GM21786 (cell line): Measurements from ENCODE around the gene NACC2.
"Not testable (repeated sequence)": the region's sequence is repeated elsewhere in the genome, so short reads cannot be mapped to it uniquely, and the experiment has no call there.

Experiments
- ATAC-seq: cut with Tn5 transposase; IDR thresholded peaks from one replicate; pipeline ENCODE4 v1.9.1; 2021; ENCODE audit not compliant: unreplicated experiment

NACC2 gene

DNA sequence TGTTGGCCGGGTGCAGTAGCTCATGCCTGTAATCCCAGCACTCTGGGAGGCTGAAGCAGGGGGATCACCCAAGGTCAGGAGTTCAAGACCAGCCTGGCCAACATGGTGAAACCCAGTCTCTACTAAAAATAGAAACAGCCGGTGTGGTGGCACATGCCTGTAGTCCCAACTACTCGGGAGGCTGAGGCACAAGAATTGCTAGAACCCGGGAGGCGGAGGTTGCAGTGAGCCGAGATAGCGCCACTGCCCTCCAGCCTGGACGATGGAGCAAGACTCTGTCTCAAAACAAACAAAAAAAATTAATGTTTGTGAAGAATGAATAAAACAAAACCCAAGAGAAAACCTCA is 68.2 kb downstream of the NACC2 start:
- not testable (repeated sequence) for ATAC-seq

DNA sequence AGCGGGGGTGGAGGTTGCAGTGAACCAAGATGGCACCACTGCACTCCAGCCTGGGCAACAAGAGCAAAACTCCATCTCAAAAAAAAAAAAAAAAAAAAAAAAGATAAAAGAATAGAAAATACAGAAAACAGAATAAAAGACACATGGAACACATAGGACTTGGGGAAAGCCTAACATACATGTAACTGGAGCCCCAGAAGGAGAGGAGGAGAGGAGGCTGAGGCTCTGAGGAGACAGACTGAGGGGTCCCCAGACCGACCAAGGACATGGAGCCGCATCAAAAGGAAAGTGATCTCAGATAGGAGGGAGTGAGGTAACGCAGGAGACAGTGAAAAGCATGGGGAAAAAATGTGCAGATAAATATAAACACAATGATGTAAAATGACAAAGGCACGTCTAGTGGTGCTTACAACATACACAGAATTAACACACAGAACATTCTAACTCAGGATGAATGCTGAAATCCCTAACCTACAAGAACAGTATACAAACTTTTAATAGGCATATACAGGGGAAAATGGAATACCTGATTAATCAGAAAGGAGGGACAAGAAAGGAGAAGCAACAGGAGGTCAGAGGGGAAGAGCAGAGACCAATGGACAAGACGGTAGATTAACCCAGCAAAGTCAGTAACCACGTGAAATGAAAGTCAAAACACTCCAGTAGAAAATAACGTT is 68.7 kb downstream of the NACC2 start:
- ATAC-seq = no peak

DNA sequence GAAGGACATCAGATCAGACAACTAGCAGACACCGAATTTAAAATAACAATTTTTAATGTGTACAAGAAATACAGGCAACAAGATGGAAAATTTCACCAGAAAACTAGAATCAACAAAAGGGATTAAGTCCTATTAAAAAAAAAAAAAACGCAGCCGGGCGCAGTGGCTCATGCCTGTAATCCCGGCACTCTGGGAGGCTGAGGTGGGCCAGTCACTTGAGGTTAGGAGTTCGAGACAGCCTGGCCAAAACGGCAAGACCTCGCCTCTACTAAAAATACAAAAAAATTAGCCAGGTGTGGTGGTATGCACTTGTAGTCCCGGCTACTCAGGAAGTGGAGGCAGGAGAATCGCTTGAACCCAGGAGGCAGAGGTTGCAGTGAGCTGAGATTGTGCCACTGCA is 69.6 kb downstream of the NACC2 start:
- ATAC-seq = no peak

DNA sequence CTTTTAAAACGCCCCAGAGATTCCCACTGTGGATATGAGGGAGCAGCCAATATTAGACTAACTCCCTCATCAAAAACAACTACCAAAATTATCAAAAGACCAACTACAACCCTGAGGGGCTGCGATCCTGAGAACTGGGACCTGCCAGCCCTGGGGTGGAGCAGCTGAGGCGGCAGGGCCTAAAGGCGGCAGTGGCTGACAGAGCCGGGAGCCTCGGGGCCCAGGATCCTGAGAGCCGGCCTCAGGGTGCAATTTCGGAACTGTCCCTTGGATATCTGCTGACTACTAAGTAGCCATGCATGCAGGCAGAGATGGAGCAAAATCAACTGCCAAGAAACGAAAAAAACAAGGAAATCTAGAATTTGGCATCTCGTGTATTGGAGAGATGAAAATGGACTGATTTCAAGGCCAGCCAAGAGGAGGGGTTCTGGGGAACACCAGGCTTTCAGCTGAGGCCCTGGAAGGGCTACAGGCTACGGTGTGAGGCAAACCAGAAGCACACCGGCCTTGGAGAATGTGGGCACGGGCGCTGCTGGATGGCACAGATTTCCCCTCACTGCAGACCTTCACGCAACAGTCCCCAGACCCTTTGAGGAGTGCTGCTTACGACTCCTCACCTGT is 70.3 kb downstream of the NACC2 start:
- no peak for ATAC-seq

DNA sequence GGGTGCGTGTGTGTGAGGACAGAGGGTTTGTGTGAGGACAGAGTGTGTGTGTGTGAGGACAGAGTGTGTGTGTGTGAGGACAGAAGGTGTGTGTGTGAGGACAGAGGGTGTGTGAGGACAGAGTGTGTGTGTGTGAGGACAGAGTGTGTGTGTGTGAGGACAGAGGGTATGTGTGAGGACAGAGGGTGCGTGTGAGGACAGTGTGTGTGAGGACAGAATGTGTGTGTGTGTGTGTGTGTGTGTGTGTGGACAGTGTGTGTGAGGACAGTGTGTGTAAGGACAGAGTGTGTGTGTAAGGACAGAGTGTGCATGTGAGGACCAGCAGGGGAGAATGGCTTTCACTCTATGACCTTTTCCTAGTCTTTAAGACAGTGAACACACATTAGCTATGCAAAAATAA is 70.8 kb downstream of the NACC2 start:
- ATAC-seq = no peak

DNA sequence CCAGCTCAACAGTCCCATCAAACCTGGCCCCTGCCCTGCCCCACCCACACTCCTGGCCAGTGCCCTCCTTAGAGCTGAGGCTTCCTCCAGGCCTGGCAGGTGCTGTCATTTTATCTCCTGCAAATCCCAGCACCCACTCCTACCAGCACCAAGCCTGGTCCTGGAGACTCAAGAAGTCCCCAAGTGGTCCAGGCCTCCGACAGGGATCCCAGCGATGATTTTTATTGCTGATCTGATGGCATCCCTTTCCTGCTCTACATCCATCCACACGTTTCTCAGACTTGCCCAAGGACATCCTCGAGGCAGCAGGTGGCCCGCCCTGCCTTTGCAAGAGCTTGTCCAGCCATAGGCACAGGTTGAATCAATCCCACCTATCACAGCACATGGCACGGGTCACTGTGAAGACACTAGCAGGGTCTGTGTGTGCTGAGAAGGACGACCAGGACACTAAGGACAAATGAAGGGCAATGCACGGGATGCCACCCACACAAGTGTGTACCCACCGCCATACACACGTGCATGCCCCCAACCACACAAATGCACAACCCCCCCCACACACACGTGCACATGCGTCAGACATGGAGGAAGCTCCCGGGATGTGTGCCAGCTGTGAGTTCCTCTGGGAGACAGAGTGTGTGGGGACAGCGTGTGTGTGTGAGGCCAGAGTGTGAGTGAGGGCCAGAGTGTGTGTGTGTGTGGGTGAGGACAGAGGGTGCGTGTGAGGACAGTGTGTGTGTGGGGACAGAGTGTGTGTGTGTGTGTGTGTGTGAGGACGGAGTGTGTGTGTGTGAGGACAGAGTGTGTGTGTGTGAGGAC is 71.5 kb downstream of the NACC2 start:
- no peak for ATAC-seq

DNA sequence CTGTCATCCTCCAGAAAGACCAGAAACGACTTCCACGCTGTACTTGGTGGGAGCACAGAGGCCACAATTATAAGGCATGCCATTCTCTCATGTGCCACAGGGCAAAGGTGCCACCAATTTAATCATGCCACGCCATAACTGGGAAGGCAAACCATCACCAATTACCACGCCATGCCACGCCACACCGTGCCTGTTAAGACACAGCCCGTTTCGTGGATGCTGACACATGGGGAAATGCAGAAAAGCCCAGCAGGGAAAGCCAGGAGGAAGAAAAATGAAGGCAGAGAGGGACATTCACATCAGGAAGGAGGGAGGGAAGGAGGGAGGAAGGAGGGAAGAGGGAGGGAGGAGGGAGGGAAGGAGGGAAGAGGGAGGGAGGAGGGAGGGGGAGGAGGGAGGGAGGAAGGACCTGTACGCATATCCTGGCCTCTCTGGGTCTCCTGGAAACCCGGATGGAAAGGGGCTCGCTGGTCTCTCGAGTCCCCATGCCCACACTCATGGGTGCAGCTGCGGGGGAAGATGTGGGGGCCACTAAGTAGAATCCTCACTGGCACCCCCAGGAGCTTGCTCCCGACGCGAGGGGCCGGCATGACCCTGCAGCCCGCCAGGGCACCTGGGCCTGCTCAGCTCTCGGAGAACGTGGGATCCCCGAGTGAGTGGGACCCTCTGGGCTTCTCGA is 72.2 kb downstream of the NACC2 start:
- no peak for ATAC-seq

DNA sequence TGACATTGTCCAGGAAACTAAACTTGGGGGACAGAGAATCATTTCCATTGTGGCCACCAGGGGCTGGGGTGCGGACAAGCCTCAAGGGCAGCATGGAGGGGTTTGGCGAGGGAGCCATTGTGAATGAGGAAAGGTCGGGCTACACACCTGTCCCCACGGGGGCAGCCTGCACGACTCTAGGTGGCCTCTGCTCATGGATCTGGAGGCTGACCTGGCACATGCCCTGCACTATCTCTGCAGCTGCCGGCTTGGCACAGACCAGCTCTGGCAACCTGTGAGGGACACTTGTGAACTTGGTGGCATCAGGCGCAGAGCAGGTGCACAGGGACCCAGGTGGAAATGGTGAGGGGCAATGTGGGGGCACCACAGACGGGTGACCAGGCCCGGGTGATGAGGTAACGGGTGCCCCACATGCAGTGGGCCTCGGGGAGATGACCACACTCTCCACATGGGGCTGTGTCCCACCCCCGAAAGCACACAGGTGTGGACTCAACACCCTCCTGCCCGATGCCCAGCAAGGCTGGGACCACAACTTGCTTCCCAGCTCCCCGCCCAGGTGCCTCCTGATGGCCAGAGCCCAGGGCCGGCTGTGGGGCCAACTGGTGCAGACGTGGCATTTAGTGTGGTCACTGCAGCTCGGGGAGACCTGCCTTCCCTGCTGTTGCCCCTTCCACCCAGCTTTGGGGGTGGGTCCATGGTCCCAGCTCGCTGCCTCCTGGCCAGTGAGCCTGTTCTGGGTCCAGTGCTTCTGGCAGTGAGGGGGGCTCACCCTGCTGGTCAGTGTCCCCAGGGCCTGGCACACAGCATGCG is 73.0 kb downstream of the NACC2 start:
- no peak for ATAC-seq

DNA sequence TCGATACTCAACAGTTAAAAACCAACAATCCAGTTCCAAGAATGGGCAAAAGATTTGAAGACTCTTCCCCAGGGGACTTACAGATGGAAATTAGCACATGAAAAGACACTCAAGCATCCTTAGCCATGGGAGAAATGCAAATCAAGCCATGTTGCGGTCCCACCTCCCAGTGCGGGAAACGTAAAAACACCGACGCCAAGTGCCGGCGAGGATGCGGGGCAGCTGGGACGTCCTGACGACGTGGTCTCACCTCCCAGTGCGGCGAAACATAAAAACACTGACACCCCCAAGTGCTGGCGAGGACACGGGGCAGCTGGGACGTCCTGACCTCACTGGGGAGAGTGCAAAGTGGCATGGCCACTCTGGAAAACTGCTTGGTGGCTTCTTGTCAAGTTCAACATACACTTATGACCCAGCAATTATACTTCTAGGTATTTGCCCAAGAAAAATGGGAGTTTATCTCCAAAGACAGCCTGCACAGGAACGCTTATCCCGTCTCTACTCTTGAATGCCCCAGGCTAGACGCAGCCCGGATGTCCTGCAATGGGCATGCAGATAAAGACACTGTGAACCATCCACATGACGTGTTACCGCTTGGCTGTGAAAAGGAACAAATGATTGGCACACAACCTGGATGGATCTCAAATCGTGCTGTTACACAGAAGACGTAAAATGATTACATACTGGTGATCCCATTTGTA is 73.8 kb downstream of the NACC2 start:
- ATAC-seq = no peak

DNA sequence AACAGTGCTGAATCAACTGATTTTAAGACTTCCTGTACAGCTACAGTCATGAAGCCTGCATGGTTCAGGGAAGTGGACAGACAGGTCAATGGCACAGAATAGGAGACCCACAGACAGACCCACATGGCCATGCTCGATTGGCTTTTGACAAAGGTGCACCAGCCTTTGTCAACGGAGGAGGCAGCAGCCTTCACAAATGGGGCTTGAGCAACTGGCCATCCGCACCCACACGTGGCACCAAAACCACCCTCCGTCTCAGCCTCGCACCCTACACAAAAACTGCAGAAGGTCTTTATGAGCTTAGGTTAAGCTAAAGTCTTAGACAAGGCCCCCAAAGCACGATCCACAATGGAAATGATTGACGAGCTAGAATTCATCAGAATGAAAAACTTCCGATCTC is 74.4 kb downstream of the NACC2 start:
- no peak for ATAC-seq

DNA sequence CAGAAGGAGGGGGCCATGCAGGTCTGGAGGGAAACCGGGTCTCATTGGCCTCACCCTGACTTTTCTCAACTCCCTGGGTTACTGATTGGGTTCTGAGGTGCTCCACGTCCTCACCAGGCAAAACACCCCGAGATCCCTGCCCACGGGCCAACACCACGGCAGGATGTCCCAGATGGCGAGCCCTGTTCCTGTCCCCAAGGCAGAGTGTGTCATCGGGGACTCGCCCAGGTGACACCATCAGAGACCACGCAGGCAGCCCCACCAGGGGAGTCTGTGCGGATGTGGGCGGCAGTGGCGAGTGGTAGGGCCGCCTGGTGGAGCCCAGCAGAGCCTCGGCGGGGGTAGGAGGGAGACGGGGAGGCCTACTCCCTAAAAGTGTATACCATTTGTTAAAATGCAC is 74.9 kb downstream of the NACC2 start:
- ATAC-seq = no peak

DNA sequence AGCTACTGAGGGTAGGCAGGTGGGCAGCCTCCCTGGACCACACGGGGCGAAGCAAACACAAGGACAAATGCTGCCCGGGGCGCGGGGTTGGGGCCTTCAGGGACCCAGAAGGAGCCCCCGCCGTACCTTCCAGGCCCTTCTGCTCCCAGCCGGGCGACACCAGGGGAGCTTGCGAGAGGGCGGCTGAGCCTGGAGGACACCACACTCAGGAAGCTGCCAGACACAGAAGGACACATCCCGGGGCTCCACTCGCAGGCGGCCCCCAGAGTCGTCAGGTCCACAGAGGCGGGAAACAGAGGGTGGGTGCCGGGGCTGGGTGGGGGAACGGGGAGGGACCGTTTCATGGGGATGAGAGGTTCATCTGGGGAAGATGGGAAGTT is 75.4 kb downstream of the NACC2 start:
- ATAC-seq = no peak

DNA sequence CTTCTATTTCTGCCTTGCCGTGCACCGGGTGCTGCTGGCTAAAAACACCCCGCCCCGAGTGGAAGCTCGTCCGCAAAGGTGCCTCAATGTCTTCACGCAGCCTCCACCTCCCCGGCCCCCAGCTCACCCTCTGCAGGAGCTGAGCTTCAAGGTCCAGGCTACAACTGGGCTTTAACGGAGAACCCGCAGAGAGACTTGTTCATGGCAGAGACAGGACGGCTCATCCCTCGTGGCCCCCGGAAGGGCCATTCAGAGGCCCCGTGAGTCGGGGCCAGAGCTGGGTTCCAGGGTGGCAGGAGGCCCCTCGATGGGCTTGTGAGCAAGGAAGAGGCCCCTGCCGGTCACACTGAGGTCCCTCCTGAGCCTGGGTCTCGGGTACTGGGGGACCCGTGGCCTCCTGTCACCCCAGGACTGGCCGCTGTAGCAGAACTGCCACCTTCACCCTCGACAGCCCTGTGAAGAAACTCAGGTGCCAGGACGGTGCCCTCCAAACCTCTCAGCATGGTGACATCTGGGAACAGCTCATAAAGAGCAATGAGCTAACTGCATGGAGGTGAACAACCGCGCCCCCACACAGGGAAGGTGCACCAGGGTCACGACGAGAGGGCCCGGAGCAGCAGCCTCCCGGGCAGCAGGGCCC is 75.9 kb downstream of the NACC2 start:
- ATAC-seq = no peak

DNA sequence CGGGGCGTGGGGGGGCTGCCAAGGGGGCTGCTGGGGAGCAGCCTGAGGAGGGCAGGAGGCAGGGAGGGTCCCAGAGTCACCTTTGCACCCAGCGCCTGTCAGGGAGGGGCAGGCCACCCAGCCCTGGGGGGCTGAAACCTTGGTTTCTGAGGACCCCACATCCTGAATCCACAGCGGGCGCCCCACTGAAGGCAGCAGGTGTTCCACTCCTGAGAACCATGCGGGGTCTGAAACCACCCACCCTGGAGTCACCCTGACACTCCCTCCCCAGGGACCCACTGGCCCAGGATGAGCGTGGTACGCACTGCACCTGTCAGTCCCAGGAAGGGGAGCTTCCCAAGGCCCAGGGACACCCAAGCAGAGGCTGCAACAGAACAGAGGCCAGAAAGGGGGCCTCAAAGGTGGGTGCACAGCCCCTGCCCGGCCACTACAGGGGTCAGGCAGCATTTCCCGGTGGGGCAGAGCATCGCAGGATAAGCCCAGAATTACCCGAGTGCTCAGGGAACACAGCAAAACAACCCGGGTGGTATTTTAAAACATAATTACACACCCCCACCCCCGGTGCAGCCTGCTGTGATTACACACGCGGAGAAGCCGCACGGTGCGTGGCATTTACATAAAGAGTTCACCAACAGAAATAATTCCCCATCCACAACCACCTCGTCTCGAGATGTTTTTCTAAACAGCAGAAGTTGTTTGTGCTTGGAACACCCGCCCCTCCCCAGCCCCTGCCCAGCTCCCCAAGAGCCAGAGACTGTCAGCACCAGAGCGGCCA is 76.6 kb downstream of the NACC2 start:
- ATAC-seq = no peak

DNA sequence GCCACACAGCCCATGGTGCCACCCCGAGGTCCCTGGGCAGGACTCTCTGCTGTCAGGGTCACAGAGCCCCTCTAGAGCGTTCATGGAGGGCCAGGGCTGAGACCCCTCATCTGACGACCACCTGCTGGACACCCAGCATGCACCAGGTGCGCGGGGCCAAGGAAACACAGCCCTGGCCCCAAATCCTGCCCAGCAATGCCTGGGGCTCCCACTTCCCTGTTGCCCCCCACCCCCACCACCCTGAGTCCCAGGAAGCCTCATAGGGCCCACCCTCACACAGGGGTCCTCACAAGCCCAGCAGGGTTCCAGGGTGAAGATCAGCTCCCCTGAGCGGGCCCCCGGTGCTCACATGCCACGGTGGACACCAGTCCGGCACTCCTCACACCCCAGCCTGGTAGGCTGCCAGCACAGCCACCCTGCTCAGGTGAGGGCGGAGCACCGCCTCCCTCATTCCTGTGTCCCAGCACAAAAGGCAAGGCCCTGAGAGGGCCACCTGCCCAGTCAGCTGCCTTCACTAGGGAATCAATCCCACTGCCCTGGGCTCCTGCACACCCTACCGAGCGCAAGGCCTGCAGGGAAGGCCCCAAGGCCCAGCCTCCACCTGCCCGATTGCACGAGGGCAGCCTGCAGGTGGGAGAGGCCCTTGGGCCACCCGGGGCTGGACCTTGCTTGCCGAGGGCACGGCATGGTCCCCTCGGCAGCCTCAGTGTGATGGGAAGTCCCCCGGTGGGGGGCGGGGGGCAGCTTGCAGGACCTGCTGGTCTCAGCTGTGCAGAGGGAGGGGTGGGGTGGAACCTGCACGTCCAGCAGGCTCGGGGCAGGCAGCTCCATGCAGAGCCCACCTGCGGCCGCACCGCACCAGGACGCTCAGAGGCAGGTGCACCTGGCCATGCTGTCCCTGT is 77.5 kb downstream of the NACC2 start:
- ATAC-seq = no peak

DNA sequence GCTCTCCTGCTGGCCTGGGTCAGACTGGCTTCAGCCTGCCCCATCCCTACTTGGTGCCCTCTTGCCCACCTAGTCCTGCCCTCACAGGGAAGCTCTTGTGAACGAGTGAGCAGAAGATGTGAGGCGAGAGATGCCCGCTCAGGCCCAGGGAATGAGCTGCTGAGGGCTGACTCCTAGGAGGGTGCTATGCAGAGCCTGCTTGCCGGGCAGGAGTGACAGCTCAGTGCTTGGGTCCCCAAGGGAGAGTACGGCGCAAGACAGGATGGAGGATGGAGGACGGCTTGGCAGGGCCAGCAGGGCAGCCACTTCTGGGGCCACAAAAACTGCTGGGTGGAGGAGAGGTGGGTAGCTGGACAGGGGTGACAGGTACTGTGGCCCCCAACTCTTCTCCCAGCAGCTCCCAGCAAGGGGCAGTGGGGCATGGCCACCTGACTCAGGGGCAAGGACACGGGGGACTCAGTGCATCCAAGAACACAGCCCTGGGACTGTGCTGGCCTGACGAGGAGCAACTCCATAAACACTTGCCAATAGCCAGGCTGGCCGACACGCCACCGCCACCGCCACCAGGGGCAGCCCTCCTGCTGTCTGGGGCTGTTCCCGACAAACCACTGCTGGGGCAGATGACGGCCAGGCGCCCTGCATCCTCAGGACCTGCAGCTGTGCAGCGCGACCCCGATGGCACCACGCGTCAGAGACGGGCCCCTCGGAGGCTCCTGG is 78.4 kb downstream of the NACC2 start:
- no peak for ATAC-seq
